AG04449 (cell line): Measurements from ENCODE around the gene PBX4.

Source experiments
- CTCF ChIA-PET: fragments of 350-600 bp; formaldehyde crosslinking; extraction: SDS; loops from one replicate; lab custom pipeline; 2021; ENCODE audit warnings: antibody characterized with exemption; lab: Yijun Ruan, JAX
- POLR2A ChIA-PET: fragments of 400-600, 350-600 bp; formaldehyde crosslinking; extraction: SDS; loops from one replicate; lab custom pipeline; 2020; ENCODE audit warnings: antibody characterized with exemption, inconsistent platforms; lab: Yijun Ruan, JAX
- DNase-seq: peaks from one replicate; pipeline ENCODE4 v3.0.0-alpha.2; 2010; ENCODE audit warnings: low read depth, low spot score
- H3K4me3 ChIP-seq: 2 replicates; pipeline ENCODE4 v1.5.1; 2011; ENCODE audit warnings: low read depth, mild to moderate bottlenecking, control low read depth, low read length
- TF ChIP-seq, protein P1 (sequence below): IDR thresholded peaks from one replicate; pipeline ENCODE4 v1.5.1; 2011; ENCODE audit warnings: mild to moderate bottlenecking, moderate library complexity, low read length, control low read depth, inconsistent platforms; ENCODE audit not compliant: insufficient read depth; ENCODE audit errors: missing control alignments

The PBX4 gene

DNA sequence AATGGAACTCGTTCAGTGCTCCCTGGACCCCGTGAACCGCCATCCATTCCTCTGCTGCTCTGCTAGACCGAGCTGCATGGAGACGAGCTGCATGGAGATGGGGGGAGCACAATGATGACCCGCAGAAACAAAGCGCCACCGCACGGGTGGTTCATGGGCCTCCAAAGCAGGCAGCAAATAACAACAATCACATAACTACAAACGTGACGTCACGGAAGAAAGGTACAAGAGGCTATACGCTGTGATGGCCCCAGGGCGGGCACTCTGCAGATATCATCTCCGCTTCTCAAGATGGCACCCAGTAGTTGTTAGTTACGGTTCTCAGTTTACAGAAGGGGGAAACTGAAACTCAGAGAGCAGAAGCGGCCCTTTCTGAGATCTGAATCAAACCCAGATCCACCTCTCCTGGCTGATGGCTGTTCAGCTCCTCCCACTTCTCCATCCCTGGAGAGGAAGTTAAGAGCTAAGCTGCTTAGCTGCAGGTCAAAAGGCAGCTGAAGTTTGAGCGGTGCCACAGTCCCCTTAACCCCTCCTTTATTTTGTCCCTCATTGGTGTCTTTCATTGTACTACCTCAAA lies 43.3 kb upstream of the PBX4 start:
- H3K4me3 ChIP-seq, result no peak overlapping the region; the same call in 1 of the 2 replicates
- DNase-seq, result no peak
- ChIA-PET POLR2A (no interaction called here), CTCF (interaction anchor here (0.9 to 7.4 kb wide), 3 partner anchors 10 to 130 kb away, joined by 3 to 41 read pairs (median 14); partner anchors contain the start of gene GMIP)
- TF ChIP-seq, protein P1, sequence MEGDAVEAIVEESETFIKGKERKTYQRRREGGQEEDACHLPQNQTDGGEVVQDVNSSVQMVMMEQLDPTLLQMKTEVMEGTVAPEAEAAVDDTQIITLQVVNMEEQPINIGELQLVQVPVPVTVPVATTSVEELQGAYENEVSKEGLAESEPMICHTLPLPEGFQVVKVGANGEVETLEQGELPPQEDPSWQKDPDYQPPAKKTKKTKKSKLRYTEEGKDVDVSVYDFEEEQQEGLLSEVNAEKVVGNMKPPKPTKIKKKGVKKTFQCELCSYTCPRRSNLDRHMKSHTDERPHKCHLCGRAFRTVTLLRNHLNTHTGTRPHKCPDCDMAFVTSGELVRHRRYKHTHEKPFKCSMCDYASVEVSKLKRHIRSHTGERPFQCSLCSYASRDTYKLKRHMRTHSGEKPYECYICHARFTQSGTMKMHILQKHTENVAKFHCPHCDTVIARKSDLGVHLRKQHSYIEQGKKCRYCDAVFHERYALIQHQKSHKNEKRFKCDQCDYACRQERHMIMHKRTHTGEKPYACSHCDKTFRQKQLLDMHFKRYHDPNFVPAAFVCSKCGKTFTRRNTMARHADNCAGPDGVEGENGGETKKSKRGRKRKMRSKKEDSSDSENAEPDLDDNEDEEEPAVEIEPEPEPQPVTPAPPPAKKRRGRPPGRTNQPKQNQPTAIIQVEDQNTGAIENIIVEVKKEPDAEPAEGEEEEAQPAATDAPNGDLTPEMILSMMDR, result no peak

DNA sequence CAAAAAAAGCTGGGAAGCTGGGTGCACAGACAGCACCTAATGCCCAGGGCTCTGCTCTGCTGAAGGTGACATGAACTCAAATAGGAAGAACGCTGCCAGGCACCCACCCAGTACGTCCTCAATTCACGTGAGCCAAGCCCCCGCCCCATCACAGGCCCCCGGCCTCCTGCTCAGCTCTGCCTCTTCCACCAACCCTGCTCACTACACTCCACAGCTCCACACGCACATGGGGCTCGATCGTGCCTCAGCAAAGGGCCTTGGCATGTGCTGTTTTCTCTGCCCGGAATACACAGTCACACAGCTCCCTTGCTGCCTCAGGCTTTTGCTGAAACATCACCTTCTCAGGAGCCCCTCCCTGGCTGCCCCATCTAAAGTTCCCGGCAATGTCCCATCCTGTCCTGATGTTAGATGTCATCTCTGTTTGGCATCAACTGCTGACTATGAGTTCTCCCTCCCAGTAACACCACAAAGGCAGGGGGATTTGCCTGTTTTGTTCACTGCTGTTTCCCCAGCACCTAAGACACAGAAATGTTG lies 42.7 kb upstream of the PBX4 start:
- ChIA-PET POLR2A (no interaction called here), CTCF (interaction anchor here (1.8 to 7.4 kb wide), 2 partner anchors 17 to 129 kb away, joined by 14 to 41 read pairs; partner anchors contain the start of gene GMIP)
- TF ChIP-seq, protein P1, result no peak
- no peak overlapping the region for H3K4me3 ChIP-seq
- DNase-seq, result no peak

DNA sequence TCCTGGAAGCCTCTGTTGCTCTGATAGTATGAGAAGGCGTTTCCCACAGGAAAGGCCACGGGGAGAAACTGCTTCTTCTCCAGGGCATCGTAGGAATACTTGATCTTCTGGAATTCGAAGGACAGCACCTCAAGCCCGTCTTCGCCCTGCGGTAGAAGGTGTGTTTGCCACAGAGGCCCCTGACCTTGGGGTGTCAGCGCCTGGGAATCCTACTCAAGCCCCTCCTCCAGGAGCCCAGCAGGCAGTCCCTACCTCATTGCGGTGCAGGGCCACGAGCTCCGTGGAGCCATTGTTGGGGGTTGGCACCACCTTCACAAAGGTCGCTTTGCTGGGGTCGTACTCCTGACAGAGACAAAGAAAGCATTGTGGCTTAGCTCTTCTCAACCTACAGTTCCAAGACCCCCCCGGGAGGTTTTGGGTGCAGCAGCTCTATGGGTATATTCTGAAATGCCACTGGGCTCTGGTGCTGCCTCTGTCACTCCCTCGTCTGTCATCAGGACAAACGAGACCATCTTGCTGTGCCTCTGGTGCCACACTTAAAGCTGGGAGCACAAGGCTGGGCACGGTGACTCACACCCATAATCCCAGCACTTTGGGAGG lies 41.3 kb upstream of the PBX4 start:
- CTCF ChIA-PET, result interaction anchor here (1.2 to 7.4 kb wide), 3 partner anchors 15 to 127 kb away, joined by 3 to 41 read pairs (median 18); partner anchors contain the start of gene GMIP
- H3K4me3 ChIP-seq, result no peak overlapping the region
- TF ChIP-seq, protein P1, result no peak
- no peak for DNase-seq
- POLR2A ChIA-PET, result no interaction called here

DNA sequence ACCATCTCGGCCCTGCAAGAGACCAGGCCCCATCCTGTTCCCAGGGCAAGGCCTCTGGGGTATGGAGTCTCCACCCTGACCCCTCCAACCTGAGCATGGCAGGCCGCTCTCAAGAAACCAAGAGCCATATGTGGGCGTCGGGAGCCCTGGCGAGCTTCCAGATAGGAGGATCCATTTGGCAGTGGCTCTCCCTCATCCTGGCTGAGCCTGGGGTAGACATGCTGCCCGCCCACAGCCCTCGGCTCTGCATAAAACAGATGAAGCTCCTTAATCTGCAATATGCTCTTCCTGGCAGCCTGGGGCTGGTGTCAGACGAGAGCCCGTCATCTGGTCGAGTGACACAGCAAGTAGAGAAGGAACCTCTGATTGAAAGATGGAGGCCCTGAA lies 38.9 kb upstream of the PBX4 start:
- H3K4me3 ChIP-seq, result no peak overlapping the region
- CTCF ChIA-PET, result interaction anchor here (3.4 to 7.4 kb wide), 2 partner anchors 13 to 125 kb away, joined by 18 to 41 read pairs; partner anchors contain the start of gene GMIP
- no peak for DNase-seq
- POLR2A ChIA-PET, result interaction anchor here (0.6 kb wide), 1 partner anchor 456 kb away, joined by 3 read pairs; no protein-coding TSS in a partner anchor
- TF ChIP-seq, protein P1, result no peak

DNA sequence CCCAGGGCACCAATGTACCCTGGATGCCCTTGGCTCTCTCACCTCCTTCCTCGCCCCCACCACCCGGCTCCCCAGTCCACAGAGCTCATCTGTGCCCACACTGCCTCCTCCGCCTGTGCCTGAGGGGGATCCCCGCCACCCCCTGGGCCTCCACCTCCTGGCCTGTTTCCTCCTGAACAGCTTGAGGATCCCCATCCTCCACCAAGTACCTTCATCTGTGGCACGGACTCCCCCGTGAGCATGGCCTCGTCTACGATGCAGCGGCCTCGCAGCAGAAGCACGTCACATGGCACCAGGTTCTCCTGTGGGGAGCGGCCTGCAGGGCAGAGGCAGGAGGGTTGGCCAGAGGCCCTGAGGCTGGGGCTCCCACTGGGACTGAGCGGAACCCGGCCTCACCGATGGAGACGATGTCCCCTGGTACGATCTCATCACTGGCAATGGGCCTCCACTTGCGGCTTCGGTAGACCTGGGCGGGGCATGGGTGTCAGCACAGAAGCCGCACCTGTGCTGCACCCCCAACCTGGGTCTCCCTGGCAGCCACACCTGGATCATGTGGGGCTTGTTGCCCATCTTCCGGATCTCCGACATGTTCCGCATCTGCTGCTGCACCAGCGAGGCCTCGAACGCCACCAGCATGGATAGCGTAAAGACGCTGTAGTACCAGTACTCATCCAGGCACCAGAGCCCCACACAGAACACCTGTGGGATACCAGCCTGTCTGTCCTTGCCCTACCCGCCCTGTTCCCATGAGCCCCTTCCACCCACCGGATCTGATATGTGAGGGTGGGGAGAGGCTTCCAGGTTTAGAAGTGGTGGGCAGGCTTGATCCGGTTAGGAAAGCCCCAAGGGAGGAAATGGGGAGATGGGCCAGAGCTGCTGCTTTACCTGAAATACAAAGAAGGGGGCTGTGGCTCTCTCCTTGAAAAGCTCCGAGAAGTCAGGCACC lies 38.2 kb upstream of the PBX4 start:
- no peak overlapping the region for H3K4me3 ChIP-seq
- ChIA-PET CTCF (interaction anchor here (2.4 to 7.4 kb wide), 3 partner anchors 12 to 124 kb away, joined by 9 to 41 read pairs (median 18); partner anchors contain the start of gene GMIP), POLR2A (no interaction called here)
- TF ChIP-seq, protein P1, result no peak
- DNase-seq, result no peak
